Measurements from ENCODE around the gene P3H2.

DNA sequence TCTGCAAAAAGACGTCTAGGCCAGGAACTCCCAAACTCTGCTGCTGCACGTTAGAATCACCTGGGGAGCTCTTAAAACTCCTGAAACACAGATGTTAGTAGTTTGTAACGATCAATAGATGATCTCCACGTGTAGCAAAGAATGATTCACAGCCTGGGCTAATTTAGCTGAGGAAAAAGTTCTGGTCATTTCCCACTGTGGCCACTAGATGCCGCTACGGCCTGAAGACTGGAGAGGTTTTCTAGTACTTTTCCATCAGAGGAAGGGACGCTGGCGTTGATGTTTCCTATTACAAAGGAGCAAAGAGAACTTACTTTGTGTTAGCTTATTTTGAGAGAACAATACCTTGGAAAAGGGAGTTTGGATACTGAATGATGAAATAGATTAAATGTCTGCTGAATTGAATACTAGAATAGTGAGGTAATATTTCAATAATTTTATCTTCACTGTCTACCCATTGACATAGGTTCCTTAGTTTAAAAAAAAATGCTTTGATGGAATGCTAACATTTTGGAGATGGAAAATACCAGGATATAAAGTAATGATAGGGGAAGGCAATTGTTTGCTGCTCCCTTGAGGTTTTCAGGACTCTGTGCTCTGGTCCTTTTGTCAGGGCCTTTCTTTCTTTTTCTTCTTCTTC is 159.1 kb downstream of the P3H2 start:
- TF ChIP-seq, protein P1, sequence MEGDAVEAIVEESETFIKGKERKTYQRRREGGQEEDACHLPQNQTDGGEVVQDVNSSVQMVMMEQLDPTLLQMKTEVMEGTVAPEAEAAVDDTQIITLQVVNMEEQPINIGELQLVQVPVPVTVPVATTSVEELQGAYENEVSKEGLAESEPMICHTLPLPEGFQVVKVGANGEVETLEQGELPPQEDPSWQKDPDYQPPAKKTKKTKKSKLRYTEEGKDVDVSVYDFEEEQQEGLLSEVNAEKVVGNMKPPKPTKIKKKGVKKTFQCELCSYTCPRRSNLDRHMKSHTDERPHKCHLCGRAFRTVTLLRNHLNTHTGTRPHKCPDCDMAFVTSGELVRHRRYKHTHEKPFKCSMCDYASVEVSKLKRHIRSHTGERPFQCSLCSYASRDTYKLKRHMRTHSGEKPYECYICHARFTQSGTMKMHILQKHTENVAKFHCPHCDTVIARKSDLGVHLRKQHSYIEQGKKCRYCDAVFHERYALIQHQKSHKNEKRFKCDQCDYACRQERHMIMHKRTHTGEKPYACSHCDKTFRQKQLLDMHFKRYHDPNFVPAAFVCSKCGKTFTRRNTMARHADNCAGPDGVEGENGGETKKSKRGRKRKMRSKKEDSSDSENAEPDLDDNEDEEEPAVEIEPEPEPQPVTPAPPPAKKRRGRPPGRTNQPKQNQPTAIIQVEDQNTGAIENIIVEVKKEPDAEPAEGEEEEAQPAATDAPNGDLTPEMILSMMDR (conservative IDR thresholded peaks at IDR 0.05 in 1 of 2, IDR thresholded peaks at IDR 0.05 in 1 of 2; ENCODE audit: low read depth in 1 of 2, low read length in 2 of 2), result peak; percentile 91 to 94
- TF ChIP-seq EZH2 (IDR thresholded peaks at IDR 0.05; ENCODE audit: low read length, missing control alignments), result no peak
